K562 (cell line): ENCODE data around the gene ZSCAN32.

Experiments used
- LARP7 ChIP-seq: fragments of 450-650 bp; IDR thresholded peaks from 2 replicates; pipeline ENCODE4 v1.6.1; 2016
- RBFOX2 ChIP-seq: fragments of 200-400 bp; formaldehyde crosslinking; IDR thresholded peaks from 2 replicates; pipeline ENCODE4 v1.6.1; 2017; ENCODE audit warnings: low read depth, mild to moderate bottlenecking, low read length, moderate library complexity
- YY1 ChIP-seq, 3 experiments: IDR thresholded peaks; 2 replicates each; pipeline ENCODE4 v1.6.1; 2011; ENCODE audit warnings: low read length in 2 of 3, mild to moderate bottlenecking in 2 of 3, moderate library complexity in 2 of 3, borderline replicate concordance in 1 of 3, control low read depth in 1 of 3, low read depth in 1 of 3; ENCODE audit not compliant: insufficient read depth in 3 of 3, insufficient replicate concordance in 2 of 3, control insufficient read depth in 1 of 3, insufficient read length in 1 of 3; ENCODE audit errors: extremely low read depth in 1 of 3
- ZBTB8A ChIP-seq: fragments of 450-650 bp; IDR thresholded peaks from 2 replicates; pipeline ENCODE4 v1.6.1; 2018; ENCODE audit warnings: mild to moderate bottlenecking, moderate library complexity; ENCODE audit not compliant: partially characterized antibody

DNA sequence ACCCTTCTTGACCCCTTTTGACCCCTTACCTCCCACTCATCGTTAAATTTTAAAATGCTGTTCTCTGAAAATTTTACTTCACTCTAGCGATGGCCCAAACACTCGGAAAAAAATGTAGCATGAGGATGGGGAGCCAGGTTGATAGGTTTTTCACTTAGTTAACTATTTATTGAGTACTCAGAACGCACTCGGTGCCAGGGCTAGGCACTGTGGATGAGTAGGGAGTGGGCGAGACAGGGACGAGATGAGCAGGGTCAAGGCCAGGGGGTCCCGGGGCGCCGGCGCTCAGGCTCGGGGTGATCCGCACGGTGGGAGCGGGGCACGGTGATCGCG is 392 bp downstream of the ZSCAN32 start:
- TF ChIP-seq LARP7 (no peak), RBFOX2 (no peak), ZBTB8A (no peak), YY1 (IDR thresholded peaks at IDR 0.05; ENCODE audit: borderline replicate concordance in 1 of 3, control insufficient read depth in 1 of 3, extremely low read depth in 1 of 3, insufficient read depth in 3 of 3, insufficient read length in 1 of 3, insufficient replicate concordance in 2 of 3, low read depth in 1 of 3, low read length in 2 of 3) (no peak)
